DOHH2 (cell line): Measurements from ENCODE around the gene FOXN1.

Experiments
- H3F3A ChIP-seq: fragments of 200-600 bp; sonication (generic), shearing (Covaris generic); 2 replicates; pipeline ENCODE4 v1.6.0; 2016; ENCODE audit warnings: antibody characterized with exemption, mild to moderate bottlenecking; ENCODE audit not compliant: control insufficient read depth, insufficient read depth
- H3K27ac ChIP-seq: fragments of 200-600 bp; sonication (generic); 2 replicates; pipeline ENCODE4 v1.5.1; 2014; ENCODE audit warnings: low read depth, mild to moderate bottlenecking, low read length, moderate library complexity
- H3K27me3 ChIP-seq: fragments of 200-600 bp; sonication (generic); 2 replicates; pipeline ENCODE4 v1.6.1; 2014; ENCODE audit warnings: mild to moderate bottlenecking, low read length, mixed read lengths; ENCODE audit not compliant: control insufficient read depth
- H3K36me3 ChIP-seq: fragments of 200-600 bp; sonication (generic); 2 replicates; pipeline ENCODE4 v1.6.1; 2014; ENCODE audit warnings: mild to moderate bottlenecking, low read length, moderate library complexity, mixed read lengths; ENCODE audit not compliant: control insufficient read depth
- H3K4me1 ChIP-seq: fragments of 200-600 bp; sonication (generic); 2 replicates; pipeline ENCODE4 v1.6.1; 2014; ENCODE audit warnings: mild to moderate bottlenecking, low read length, mixed read lengths; ENCODE audit not compliant: control insufficient read depth
- H3K4me2 ChIP-seq: fragments of 200-600 bp; sonication (generic); 2 replicates; pipeline ENCODE4 v1.6.0; 2014; ENCODE audit warnings: mild to moderate bottlenecking, low read length, moderate library complexity
- H3K4me3 ChIP-seq: fragments of 200-600 bp; sonication (generic); 2 replicates; pipeline ENCODE4 v1.5.1; 2014; ENCODE audit warnings: mild to moderate bottlenecking, low read length, mixed read lengths
- H3K79me2 ChIP-seq: fragments of 200-600 bp; sonication (generic); 2 replicates; pipeline ENCODE4 v1.6.1; 2014; ENCODE audit warnings: mild to moderate bottlenecking, low read length, mixed read lengths; ENCODE audit not compliant: control insufficient read depth
- H3K9me2 ChIP-seq: fragments of 200-600 bp; sonication (generic); replicated peaks from 2 replicates; pipeline ENCODE4 v1.6.1; 2014; ENCODE audit warnings: mild to moderate bottlenecking, low read length, mixed read lengths; ENCODE audit not compliant: control insufficient read depth
- H3K9me3 ChIP-seq: fragments of 200-600 bp; sonication (generic); 2 replicates; pipeline ENCODE4 v1.6.1; 2014; ENCODE audit warnings: antibody characterized with exemption, low read length, mixed read lengths; ENCODE audit not compliant: control insufficient read depth, insufficient read depth
- H4K20me1 ChIP-seq: fragments of 200-600 bp; sonication (generic); 2 replicates; pipeline ENCODE4 v1.6.0; 2014; ENCODE audit warnings: low read depth, mild to moderate bottlenecking, antibody characterized with exemption, low read length, moderate library complexity; ENCODE audit not compliant: control insufficient read depth, insufficient read depth
- EZH2phosphoT487 ChIP-seq: fragments of 200-600 bp; sonication (generic); IDR thresholded peaks from 2 replicates; pipeline ENCODE4 v1.6.1; 2017; ENCODE audit warnings: borderline replicate concordance, mild to moderate bottlenecking, antibody characterized with exemption, low read length, moderate library complexity, mixed read lengths
- TF ChIP-seq, protein P1 (sequence below): fragments of 200-600 bp; sonication (generic); IDR thresholded peaks from one replicate; pipeline ENCODE4 v1.5.1; 2014; ENCODE audit warnings: antibody characterized with exemption, mild to moderate bottlenecking, low read depth, low read length; ENCODE audit not compliant: poor library complexity, severe bottlenecking

The FOXN1 gene

GRCh38 chr17:28544402-28545140 is 38.4 kb downstream of the FOXN1 start:
- H3K36me3 ChIP-seq, result peaks cover 8% of the 10 kb centered on the region
- H3K9me2 ChIP-seq, result no peaks in the 10 kb centered on the region
- H3K27me3 ChIP-seq, result no peaks in the 10 kb centered on the region
- no peak for TF ChIP-seq EZH2phosphoT487
- TF ChIP-seq, protein P1, sequence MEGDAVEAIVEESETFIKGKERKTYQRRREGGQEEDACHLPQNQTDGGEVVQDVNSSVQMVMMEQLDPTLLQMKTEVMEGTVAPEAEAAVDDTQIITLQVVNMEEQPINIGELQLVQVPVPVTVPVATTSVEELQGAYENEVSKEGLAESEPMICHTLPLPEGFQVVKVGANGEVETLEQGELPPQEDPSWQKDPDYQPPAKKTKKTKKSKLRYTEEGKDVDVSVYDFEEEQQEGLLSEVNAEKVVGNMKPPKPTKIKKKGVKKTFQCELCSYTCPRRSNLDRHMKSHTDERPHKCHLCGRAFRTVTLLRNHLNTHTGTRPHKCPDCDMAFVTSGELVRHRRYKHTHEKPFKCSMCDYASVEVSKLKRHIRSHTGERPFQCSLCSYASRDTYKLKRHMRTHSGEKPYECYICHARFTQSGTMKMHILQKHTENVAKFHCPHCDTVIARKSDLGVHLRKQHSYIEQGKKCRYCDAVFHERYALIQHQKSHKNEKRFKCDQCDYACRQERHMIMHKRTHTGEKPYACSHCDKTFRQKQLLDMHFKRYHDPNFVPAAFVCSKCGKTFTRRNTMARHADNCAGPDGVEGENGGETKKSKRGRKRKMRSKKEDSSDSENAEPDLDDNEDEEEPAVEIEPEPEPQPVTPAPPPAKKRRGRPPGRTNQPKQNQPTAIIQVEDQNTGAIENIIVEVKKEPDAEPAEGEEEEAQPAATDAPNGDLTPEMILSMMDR, result no peak
- H3K9me3 ChIP-seq, result no peaks in the 10 kb centered on the region
- 0 out of 2 replicates have a peak, but pooled peaks cover 5% of the 10 kb centered on the region for H3F3A ChIP-seq
- H3K4me3 ChIP-seq, result no peak overlapping the region
- H4K20me1 ChIP-seq, result no peaks in the 10 kb centered on the region
- H3K4me2 ChIP-seq, result no peak overlapping the region
- H3K4me1 ChIP-seq, result peaks cover 31% of the 10 kb centered on the region
- no peak overlapping the region for H3K27ac ChIP-seq
- H3K79me2 ChIP-seq, result 0 out of 2 replicates have a peak, but pooled peaks cover 5% of the 10 kb centered on the region

- Histone ChIP-seq H3K9me3 (no peaks in the 10 kb centered on the region), H3K27ac (no peak overlapping the region), H3F3A (0 out of 2 replicates have a peak, but pooled peaks cover 5% of the 10 kb centered on the region), H3K79me2 (0 out of 2 replicates have a peak, but pooled peaks cover 5% of the 10 kb centered on the region), H3K27me3 (no peaks in the 10 kb centered on the region), H3K4me1 (peaks cover 36% of the 10 kb centered on the region), H4K20me1 (no peaks in the 10 kb centered on the region), H3K9me2 (no peaks in the 10 kb centered on the region), H3K4me3 (no peak overlapping the region), H3K36me3 (peaks cover 8% of the 10 kb centered on the region), H3K4me2 (no peak overlapping the region)
- TF ChIP-seq, protein P1, result no peak
- TF ChIP-seq EZH2phosphoT487, result no peak
Measured at GRCh38 chr17:28545141-28545503, 39.0 kb downstream of the FOXN1 start.

GRCh38 chr17:28545787-28546415 is 39.8 kb downstream of the FOXN1 start:
- Histone ChIP-seq H3K36me3 (peaks cover 8% of the 10 kb centered on the region), H3K9me2 (no peaks in the 10 kb centered on the region), H3K4me1 (peaks cover 44% of the 10 kb centered on the region), H3K9me3 (no peaks in the 10 kb centered on the region), H3K27ac (no peak overlapping the region), H4K20me1 (no peaks in the 10 kb centered on the region), H3K27me3 (no peaks in the 10 kb centered on the region), H3K4me2 (no peak overlapping the region), H3K4me3 (no peak overlapping the region), H3F3A (0 out of 2 replicates have a peak, but pooled peaks cover 5% of the 10 kb centered on the region), H3K79me2 (0 out of 2 replicates have a peak, but pooled peaks cover 5% of the 10 kb centered on the region)
- no peak for TF ChIP-seq EZH2phosphoT487
- TF ChIP-seq, protein P1, result no peak
